IPS-20b (cell line): ENCODE data around the gene LGALS13.

Experiments used
- H3K27ac ChIP-seq: one replicate; pipeline ENCODE4 v1.5.1; 2013; ENCODE audit warnings: low read length
- H3K27me3 ChIP-seq: 2 replicates; pipeline ENCODE4 v1.6.1; 2013; ENCODE audit warnings: mild to moderate bottlenecking, low read length, inconsistent platforms; ENCODE audit not compliant: insufficient read depth
- H3K36me3 ChIP-seq: 2 replicates; pipeline ENCODE4 v1.6.1; 2013; ENCODE audit warnings: low read depth, mild to moderate bottlenecking, inconsistent platforms, low read length, moderate library complexity; ENCODE audit not compliant: insufficient read depth
- H3K4me1 ChIP-seq: 2 replicates; pipeline ENCODE4 v1.6.1; 2013; ENCODE audit warnings: mild to moderate bottlenecking, control low read depth, inconsistent platforms, low read length, moderate library complexity; ENCODE audit not compliant: insufficient read depth
- H3K4me3 ChIP-seq: 2 replicates; pipeline ENCODE4 v1.5.1; 2013; ENCODE audit warnings: mild to moderate bottlenecking, low read length, inconsistent platforms
- H3K9ac ChIP-seq: 2 replicates; pipeline ENCODE4 v1.6.1; 2013; ENCODE audit warnings: low read depth, mild to moderate bottlenecking, inconsistent platforms, low read length, moderate library complexity
- H3K9me3 ChIP-seq: 2 replicates; pipeline ENCODE4 v1.6.1; 2013; ENCODE audit warnings: mild to moderate bottlenecking, low read depth, low read length, inconsistent platforms; ENCODE audit not compliant: insufficient read depth

LGALS13 gene

GRCh38 chr19:39602224-39602623 is at the start of gene LGALS13:
Gene LGALS13 (plus strand): TSS chr19:39602524. CDS start chr19:39602569, 45 bp downstream.
- peaks cover 24% of the 10 kb centered on the region; the same call in 1 of the 2 replicates for H3K27me3 ChIP-seq
- H3K9me3 ChIP-seq, result no peaks in the 10 kb centered on the region
- peaks cover 4% of the 10 kb centered on the region; the same call in 1 of the 2 replicates for H3K4me1 ChIP-seq

GRCh38 chr19:39553082-39553652 is 49.2 kb upstream of the LGALS13 start:
- no peak overlapping the region for H3K4me3 ChIP-seq
- H3K9me3 ChIP-seq, result no peaks in the 10 kb centered on the region
- H3K27me3 ChIP-seq, result no peaks in the 10 kb centered on the region
- no peaks in the 10 kb centered on the region for H3K4me1 ChIP-seq
- no peak overlapping the region for H3K9ac ChIP-seq
- H3K27ac ChIP-seq, result no peak overlapping the region
- H3K36me3 ChIP-seq, result no peaks in the 10 kb centered on the region

More at GRCh38 chr19:39602224-39602623, at the start of gene LGALS13:
- H3K27ac ChIP-seq, result no peak within 1 kb of the TSS
- H3K4me3 ChIP-seq, result no peak within 1 kb of the TSS
- H3K36me3 ChIP-seq, result no peaks in the 10 kb centered on the region
- H3K9ac ChIP-seq, result no peak within 1 kb of the TSS

GRCh38 chr19:39554701-39555311 is 47.5 kb upstream of the LGALS13 start:
- no peaks in the 10 kb centered on the region for H3K27me3 ChIP-seq
- H3K36me3 ChIP-seq, result no peaks in the 10 kb centered on the region
- H3K4me1 ChIP-seq, result no peaks in the 10 kb centered on the region
- H3K9me3 ChIP-seq, result no peaks in the 10 kb centered on the region
- no peak overlapping the region for H3K4me3 ChIP-seq
- no peak overlapping the region for H3K9ac ChIP-seq
- no peak overlapping the region for H3K27ac ChIP-seq

- Histone ChIP-seq H3K27ac (no peak overlapping the region), H3K9ac (no peak overlapping the region), H3K36me3 (no peaks in the 10 kb centered on the region), H3K4me3 (no peak overlapping the region), H3K4me1 (no peaks in the 10 kb centered on the region), H3K9me3 (no peaks in the 10 kb centered on the region), H3K27me3 (0 out of 2 replicates have a peak, but pooled peaks cover 4% of the 10 kb centered on the region)
These were observed 46.4 kb upstream of the LGALS13 start for GRCh38 chr19:39555883-39556282.

GRCh38 chr19:39557811-39558623 is 44.3 kb upstream of the LGALS13 start:
- Histone ChIP-seq H3K27me3 (0 out of 2 replicates have a peak, but pooled peaks cover 4% of the 10 kb centered on the region), H3K27ac (no peak overlapping the region), H3K4me3 (no peak overlapping the region), H3K9me3 (no peaks in the 10 kb centered on the region), H3K4me1 (no peaks in the 10 kb centered on the region), H3K9ac (no peak overlapping the region), H3K36me3 (no peaks in the 10 kb centered on the region)

- Histone ChIP-seq H3K4me3 (no peak overlapping the region), H3K9me3 (no peaks in the 10 kb centered on the region), H3K27ac (no peak overlapping the region), H3K27me3 (0 out of 2 replicates have a peak, but pooled peaks cover 4% of the 10 kb centered on the region), H3K9ac (no peak overlapping the region), H3K36me3 (no peaks in the 10 kb centered on the region), H3K4me1 (peaks cover 4% of the 10 kb centered on the region; the same call in 1 of the 2 replicates)
These were observed 43.7 kb upstream of the LGALS13 start for GRCh38 chr19:39558624-39559117.

GRCh38 chr19:39563408-39563807 is 38.9 kb upstream of the LGALS13 start:
- Histone ChIP-seq H3K9ac (no peak overlapping the region), H3K4me3 (no peak overlapping the region), H3K36me3 (no peaks in the 10 kb centered on the region), H3K4me1 (peaks cover 4% of the 10 kb centered on the region; the same call in 1 of the 2 replicates), H3K9me3 (no peaks in the 10 kb centered on the region), H3K27me3 (peaks cover 26% of the 10 kb centered on the region), H3K27ac (no peak overlapping the region)

GRCh38 chr19:39566064-39566463 is 36.3 kb upstream of the LGALS13 start:
- Histone ChIP-seq H3K36me3 (no peaks in the 10 kb centered on the region), H3K9ac (no peak overlapping the region), H3K4me3 (no peak overlapping the region), H3K4me1 (peaks cover 4% of the 10 kb centered on the region; the same call in 1 of the 2 replicates), H3K27me3 (peaks cover 34% of the 10 kb centered on the region), H3K9me3 (no peaks in the 10 kb centered on the region), H3K27ac (no peak overlapping the region)

- Histone ChIP-seq H3K9ac (no peak overlapping the region), H3K9me3 (peaks cover 5% of the 10 kb centered on the region; the same call in 1 of the 2 replicates), H3K4me1 (peaks cover under 1% of the 10 kb centered on the region; the same call in 1 of the 2 replicates), H3K4me3 (no peak overlapping the region), H3K36me3 (no peaks in the 10 kb centered on the region), H3K27me3 (peaks cover 34% of the 10 kb centered on the region), H3K27ac (no peak overlapping the region)
These were observed 33.7 kb upstream of the LGALS13 start for GRCh38 chr19:39568604-39569003.

GRCh38 chr19:39582442-39582841 is 19.9 kb upstream of the LGALS13 start:
- Histone ChIP-seq H3K4me3 (no peak overlapping the region), H3K27ac (no peak overlapping the region), H3K27me3 (peaks cover 21% of the 10 kb centered on the region; the same call in 1 of the 2 replicates), H3K4me1 (no peaks in the 10 kb centered on the region), H3K9me3 (peaks cover 3% of the 10 kb centered on the region; the same call in 1 of the 2 replicates), H3K9ac (no peak overlapping the region), H3K36me3 (no peaks in the 10 kb centered on the region)

GRCh38 chr19:39582891-39583625 is 19.3 kb upstream of the LGALS13 start:
- Histone ChIP-seq H3K27ac (no peak overlapping the region), H3K9ac (no peak overlapping the region), H3K27me3 (peaks cover 21% of the 10 kb centered on the region; the same call in 1 of the 2 replicates), H3K4me3 (no peak overlapping the region), H3K36me3 (no peaks in the 10 kb centered on the region), H3K4me1 (no peaks in the 10 kb centered on the region), H3K9me3 (peaks cover 3% of the 10 kb centered on the region; the same call in 1 of the 2 replicates)
